BJ (cell line): Measurements from ENCODE around the gene ZFP90. TPM values are rescaled to one million over a fixed set of nuclear protein-coding genes. Genes with fewer than 3 reads are reported as not detected.
"Not testable (repeated sequence)": the region's sequence is repeated elsewhere in the genome, so short reads cannot be mapped to it uniquely, and the experiment has no call there.

ENCODE experiments used
- CTCF ChIA-PET: fragments of 350-600 bp; formaldehyde crosslinking; extraction: SDS; loops from one replicate; lab custom pipeline; 2021; ENCODE audit warnings: antibody characterized with exemption, inconsistent platforms; lab: Yijun Ruan, JAX
- POLR2A ChIA-PET: fragments of 300-600 bp; sonication (Branson Sonifier 250); formaldehyde crosslinking; extraction: SDS; loops from one replicate; lab custom pipeline; 2021; ENCODE audit warnings: antibody characterized with exemption; lab: Charles Lee
- DNase-seq: peaks from one replicate; pipeline ENCODE4 v3.0.0-alpha.2; 2011; ENCODE audit warnings: low read depth
- H3K27me3 ChIP-seq: 2 replicates; pipeline ENCODE4 v1.6.0; 2011; ENCODE audit warnings: low read length; ENCODE audit not compliant: control insufficient read depth, insufficient read depth
- H3K36me3 ChIP-seq: 2 replicates; pipeline ENCODE4 v1.5.1; 2011; ENCODE audit warnings: low read length; ENCODE audit not compliant: control insufficient read depth, insufficient read depth
- H3K4me3 ChIP-seq: 2 replicates; pipeline ENCODE4 v1.5.1; 2011; ENCODE audit warnings: low read depth, mild to moderate bottlenecking, control low read depth, low read length
- polyA plus RNA-seq: library from polyadenylated mRNA; depleted of rRNA; stranded (reverse); fragments of >200 nt; gene quantifications from 2 replicates; pipeline ENCODE4 v1.2.3, GENCODE V29; 2011
- TF ChIP-seq, protein P1 (sequence below): IDR thresholded peaks from 2 replicates; pipeline ENCODE4 v1.5.1; 2011; ENCODE audit warnings: low read depth, mild to moderate bottlenecking, control low read depth, inconsistent platforms, low read length, moderate library complexity; ENCODE audit not compliant: insufficient read depth

ZFP90 gene
- polyA plus RNA-seq, 1 experiment = 13.0 TPM

GRCh38 chr16:68492543-68493411 is 46.3 kb upstream of the ZFP90 start:
- TF ChIP-seq, protein P1, sequence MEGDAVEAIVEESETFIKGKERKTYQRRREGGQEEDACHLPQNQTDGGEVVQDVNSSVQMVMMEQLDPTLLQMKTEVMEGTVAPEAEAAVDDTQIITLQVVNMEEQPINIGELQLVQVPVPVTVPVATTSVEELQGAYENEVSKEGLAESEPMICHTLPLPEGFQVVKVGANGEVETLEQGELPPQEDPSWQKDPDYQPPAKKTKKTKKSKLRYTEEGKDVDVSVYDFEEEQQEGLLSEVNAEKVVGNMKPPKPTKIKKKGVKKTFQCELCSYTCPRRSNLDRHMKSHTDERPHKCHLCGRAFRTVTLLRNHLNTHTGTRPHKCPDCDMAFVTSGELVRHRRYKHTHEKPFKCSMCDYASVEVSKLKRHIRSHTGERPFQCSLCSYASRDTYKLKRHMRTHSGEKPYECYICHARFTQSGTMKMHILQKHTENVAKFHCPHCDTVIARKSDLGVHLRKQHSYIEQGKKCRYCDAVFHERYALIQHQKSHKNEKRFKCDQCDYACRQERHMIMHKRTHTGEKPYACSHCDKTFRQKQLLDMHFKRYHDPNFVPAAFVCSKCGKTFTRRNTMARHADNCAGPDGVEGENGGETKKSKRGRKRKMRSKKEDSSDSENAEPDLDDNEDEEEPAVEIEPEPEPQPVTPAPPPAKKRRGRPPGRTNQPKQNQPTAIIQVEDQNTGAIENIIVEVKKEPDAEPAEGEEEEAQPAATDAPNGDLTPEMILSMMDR = no peak
- POLR2A ChIA-PET = no interaction called here
- CTCF ChIA-PET = no interaction called here

DNA sequence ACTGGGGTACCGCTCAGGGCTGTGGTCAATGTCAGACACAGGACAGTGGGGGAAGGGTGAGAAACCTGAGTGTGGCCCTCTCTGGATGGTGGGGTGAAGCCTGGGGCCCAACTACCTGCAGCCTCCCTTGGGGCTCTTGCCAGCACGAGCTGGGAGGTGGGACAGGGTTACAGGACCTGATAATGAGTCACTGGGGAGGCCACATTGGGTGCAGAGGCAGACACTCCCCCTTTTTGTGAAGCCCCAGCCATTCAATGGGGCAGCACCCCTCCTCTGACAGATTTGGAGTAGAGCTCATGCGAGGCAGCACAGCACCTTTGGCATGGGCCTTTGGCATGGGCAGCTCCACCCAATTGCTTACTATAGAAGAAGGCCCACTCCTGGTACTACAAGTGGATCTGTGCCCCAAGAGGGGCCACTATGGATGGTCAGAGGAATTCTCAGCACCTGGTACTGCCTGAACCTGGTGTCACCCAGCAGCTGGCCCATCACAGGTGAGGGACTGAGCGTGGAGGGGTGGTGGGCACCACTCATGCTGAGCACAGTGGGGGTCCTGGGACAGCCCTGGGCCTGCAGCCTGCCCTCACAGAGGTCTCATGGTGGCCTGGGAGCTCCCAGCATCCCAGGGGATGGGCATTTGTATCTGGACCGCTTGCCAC is 45.5 kb upstream of the ZFP90 start:
- Histone ChIP-seq H3K36me3 (no peaks in the 10 kb centered on the region), H3K27me3 (no peaks in the 10 kb centered on the region; the same call in 1 of the 2 replicates), H3K4me3 (no peak overlapping the region)
- ChIA-PET CTCF (no interaction called here), POLR2A (no interaction called here)
- DNase-seq = no peak
- TF ChIP-seq, protein P1 = no peak

More at GRCh38 chr16:68492543-68493411, 46.3 kb upstream of the ZFP90 start:
- Histone ChIP-seq H3K27me3 (no peaks in the 10 kb centered on the region; the same call in 1 of the 2 replicates), H3K4me3 (no peak overlapping the region), H3K36me3 (no peaks in the 10 kb centered on the region)
- DNase-seq = no peak

GRCh38 chr16:68494261-68494660 is 44.8 kb upstream of the ZFP90 start:
- H3K36me3 ChIP-seq, POLR2A ChIA-PET, H3K27me3 ChIP-seq, DNase-seq, H3K4me3 ChIP-seq: not testable (repeated sequence)
- CTCF ChIA-PET = interaction anchor here (1.0 to 1.5 kb wide), 3 partner anchors 15 to 250 kb away, joined by 3 to 4 read pairs (median 3); no protein-coding TSS in a partner anchor

GRCh38 chr16:68496689-68497088 is 42.4 kb upstream of the ZFP90 start:
- H3K4me3 ChIP-seq = no peak overlapping the region
- H3K27me3 ChIP-seq = no peaks in the 10 kb centered on the region
- DNase-seq = no peak
- TF ChIP-seq, protein P1 = no peak
- no peaks in the 10 kb centered on the region for H3K36me3 ChIP-seq
- ChIA-PET POLR2A (no interaction called here), CTCF (interaction anchor here (0.6 to 0.9 kb wide), 2 partner anchors 13 to 24 kb away, joined by 4 to 5 read pairs; no protein-coding TSS in a partner anchor)

- POLR2A ChIA-PET = no interaction called here
- Histone ChIP-seq H3K4me3 (no peak overlapping the region), H3K36me3 (no peaks in the 10 kb centered on the region), H3K27me3 (no peaks in the 10 kb centered on the region)
- DNase-seq = no peak
- TF ChIP-seq, protein P1 = no peak
- CTCF ChIA-PET = no interaction called here
Measured at GRCh38 chr16:68499006-68499405, 40.1 kb upstream of the ZFP90 start.
